Cardiac muscle cell (in vitro differentiated cells and primary cell): ENCODE data around the gene FBXW8. TPM values are rescaled to one million over a fixed set of nuclear protein-coding genes. Genes with fewer than 3 reads are reported as not detected.
A peak's percentile ranks its signal among the peaks of the same experiment; 100 is the strongest.

Experiments used
- DNase-seq, 2 donors: peaks; one replicate each; pipeline versions ENCODE4 v3.0.0 to v3.0.0-alpha.2; 2010 to 2017; ENCODE audit warnings: low read depth in 1 of 2, low spot score in 1 of 2
- H3K27ac ChIP-seq: fragments of 200-600 bp; sonication (generic); 2 replicates; pipeline ENCODE4 v1.5.1; 2016
- H3K27me3 ChIP-seq: fragments of 200-600 bp; sonication (generic); 2 replicates; pipeline ENCODE4 v1.6.0; 2016; ENCODE audit warnings: control low read depth
- H3K36me3 ChIP-seq: fragments of 200-600 bp; sonication (generic); 2 replicates; pipeline ENCODE4 v1.5.1; 2016; ENCODE audit warnings: control low read depth
- H3K4me1 ChIP-seq: fragments of 200-600 bp; sonication (generic); 2 replicates; pipeline ENCODE4 v1.8.1; 2017; ENCODE audit warnings: low read depth, mild to moderate bottlenecking, mixed run types
- H3K4me3 ChIP-seq: fragments of 200-600 bp; sonication (generic); 2 replicates; pipeline ENCODE4 v1.5.1; 2016; ENCODE audit warnings: mild to moderate bottlenecking
- H3K9me3 ChIP-seq: fragments of 200-600 bp; sonication (generic); 2 replicates; pipeline ENCODE4 v1.5.1; 2017; ENCODE audit warnings: low read depth, mild to moderate bottlenecking, control low read depth
- CTCF ChIP-seq: IDR thresholded peaks from 2 replicates; pipeline ENCODE4 v1.5.1; 2012; ENCODE audit warnings: low read depth, mild to moderate bottlenecking, low read length
- polyA plus RNA-seq: library from polyadenylated mRNA; unstranded; fragments of >200 nt; fragmentation: Nextera tagmentation; extraction: Ambion mirVana; gene quantifications from 2 replicates; pipeline ENCODE4 v1.2.1, GENCODE V29; 2016
- total RNA-seq: library from RNA; depleted of rRNA; stranded (reverse); fragments of >200 nt; gene quantifications from 2 replicates; pipeline ENCODE4 v1.2.3, GENCODE V29; 2016

FBXW8 gene
- total and polyA plus RNA-seq, 2 experiments from 2014 or later, result 15.3 to 25.7 TPM

- TF ChIP-seq CTCF, result no peak
- peak overlapping the region; percentile 34 for H3K4me3 ChIP-seq
- no peak for DNase-seq
Observed at GRCh38 chr12:116879509-116880212, 31.1 kb upstream of the FBXW8 start.

GRCh38 chr12:116880213-116880816, 30.4 kb upstream of the FBXW8 start:
- TF ChIP-seq CTCF, result no peak
- Histone ChIP-seq H3K36me3 (no peaks in the 10 kb centered on the region), H3K27me3 (peaks cover 96% of the 10 kb centered on the region), H3K27ac (no peak overlapping the region), H3K4me3 (peak overlapping the region; percentile 45), H3K4me1 (peaks cover 15% of the 10 kb centered on the region), H3K9me3 (no peaks in the 10 kb centered on the region)
- peak in 1 of 2 donors; percentile 8 for DNase-seq

More at GRCh38 chr12:116879509-116880212, 31.1 kb upstream of the FBXW8 start:
- peaks cover 15% of the 10 kb centered on the region for H3K4me1 ChIP-seq
- no peaks in the 10 kb centered on the region for H3K36me3 ChIP-seq
- no peaks in the 10 kb centered on the region for H3K9me3 ChIP-seq
- H3K27me3 ChIP-seq, result peaks cover 91% of the 10 kb centered on the region
- H3K27ac ChIP-seq, result no peak overlapping the region

GRCh38 chr12:116880817-116881324, 29.9 kb upstream of the FBXW8 start:
- peak overlapping the region; percentile 45 for H3K4me3 ChIP-seq
- no peaks in the 10 kb centered on the region for H3K9me3 ChIP-seq
- no peak overlapping the region for H3K27ac ChIP-seq
- no peak for TF ChIP-seq CTCF
- H3K27me3 ChIP-seq, result peaks cover 91% of the 10 kb centered on the region
- DNase-seq, result peak; percentile 43 to 84
- H3K36me3 ChIP-seq, result no peaks in the 10 kb centered on the region
- peaks cover 15% of the 10 kb centered on the region for H3K4me1 ChIP-seq

GRCh38 chr12:116881325-116881876, 29.3 kb upstream of the FBXW8 start, which contains the start of gene HRK:
Gene HRK, minus strand, starts transcription at chr12:116881441. Its CDS starts 134 bp downstream, at chr12:116881307.
- no peak within 1 kb of the TSS for H3K27ac ChIP-seq
- H3K27me3 ChIP-seq, result peaks cover 86% of the 10 kb centered on the region
- peaks cover 15% of the 10 kb centered on the region for H3K4me1 ChIP-seq
- H3K9me3 ChIP-seq, result no peaks in the 10 kb centered on the region
- no peaks in the 10 kb centered on the region for H3K36me3 ChIP-seq
- H3K4me3 ChIP-seq, result peak within 1 kb of the TSS; percentile 45
- no peak for TF ChIP-seq CTCF
- DNase-seq, result peak in 1 of 2 donors; percentile 17

- Histone ChIP-seq H3K4me3 (peak overlapping the region; percentile 45), H3K36me3 (no peaks in the 10 kb centered on the region), H3K27me3 (peaks cover 83% of the 10 kb centered on the region), H3K9me3 (no peaks in the 10 kb centered on the region), H3K4me1 (peaks cover 15% of the 10 kb centered on the region), H3K27ac (no peak overlapping the region)
- DNase-seq, result no peak
- TF ChIP-seq CTCF, result no peak
Observed at GRCh38 chr12:116881877-116882507, 28.8 kb upstream of the FBXW8 start.
